Stomach (tissue), 9 donors: ENCODE data around the gene RSAD1. TPM values are rescaled to one million over a fixed set of nuclear protein-coding genes. Genes with fewer than 3 reads are reported as not detected.

Experiments
- DNase-seq, 2 donors: peaks; one replicate each; pipeline versions ENCODE4 v3.0.0 to v3.0.0-alpha.2; 2013 to 2019
- H3K27ac ChIP-seq, 5 donors: fragments of 200-600 bp in 4 of 5; sonication (generic) in 4 of 5; one replicate each; pipeline ENCODE4 v1.5.1; 2013 to 2019; ENCODE audit warnings: mild to moderate bottlenecking in 1 of 5, moderate library complexity in 1 of 5
- H3K27me3 ChIP-seq, 3 donors: fragments of 200-600 bp; sonication (generic); one replicate each; pipeline ENCODE4 v1.5.1; 2017 to 2019; ENCODE audit warnings: mixed run types in 1 of 3
- H3K36me3 ChIP-seq, 4 donors: fragments of 200-600 bp; sonication (generic); 1 replicate in 3 of 4; 2 replicates in 1 of 4; pipeline ENCODE4 v1.5.1; 2016 to 2019
- H3K4me1 ChIP-seq, 4 donors: fragments of 200-600 bp; sonication (generic); one replicate each; pipeline ENCODE4 v1.5.1; 2016 to 2019
- H3K4me3 ChIP-seq, 4 donors: fragments of 200-600 bp; sonication (generic) in 3 of 4; one replicate each; pipeline ENCODE4 v1.5.1; 2016 to 2019; ENCODE audit warnings: mild to moderate bottlenecking in 1 of 4
- H3K9me3 ChIP-seq, 4 donors: fragments of 200-600 bp; sonication (generic); one replicate each; pipeline ENCODE4 v1.5.1; 2016 to 2019
- EP300 ChIP-seq: sonication (generic); formaldehyde crosslinking; IDR thresholded peaks from one replicate; pipeline ENCODE4 v1.6.1; 2017; ENCODE audit warnings: antibody characterized with exemption
- POLR2A ChIP-seq, 4 donors: fragments of 450-650 bp; IDR thresholded peaks; one replicate each; pipeline ENCODE4 v1.6.1; 2016; ENCODE audit warnings: antibody characterized with exemption in 4 of 4, control low read depth in 2 of 4, mild to moderate bottlenecking in 1 of 4, moderate library complexity in 1 of 4
- POLR2AphosphoS5 ChIP-seq, 3 donors: sonication (generic); formaldehyde crosslinking; IDR thresholded peaks; one replicate each; pipeline ENCODE4 v1.6.1; 2016; ENCODE audit warnings: antibody characterized with exemption in 3 of 3
- WGBS, 5 donors: extraction: QIAGEN DNeasy Blood & Tissue Kit in 3 of 5; methylation state at CpG; one replicate each; pipeline versions ENCODE4 v1.1.5 to v1.1.7; 2013 to 2018; 5-methylcytosine and 5-hydroxymethylcytosine counted together
- intact Hi-C: fragments of 100-400 bp; cut with DNase I; formaldehyde crosslinking; loops from one replicate; pipeline ENCODE4 v1.15.1; 2023; ENCODE audit warnings: low total_unique reads
- polyA plus RNA-seq, 3 donors: library from polyadenylated mRNA; stranded (reverse); fragments of 200-250 nt; gene quantifications; one replicate each; pipeline ENCODE4 v1.2.3, GENCODE V29; 2013
- total RNA-seq, 5 donors: library from RNA; depleted of rRNA; stranded (reverse); fragments of >200 nt; gene quantifications; one replicate each; pipeline versions ENCODE4 v1.1.0 to v1.2.3, GENCODE V29; 2014 to 2016
- TF ChIP-seq, protein P1 (sequence below), 7 experiments: fragments of 450-650 bp in 4 of 7; fragments of 200-600 bp in 3 of 7; sonication (generic) in 3 of 7; IDR thresholded peaks; one replicate each; pipeline ENCODE4 v1.5.1; 2016 to 2019; ENCODE audit warnings: antibody characterized with exemption in 7 of 7, control low read depth in 2 of 7, mild to moderate bottlenecking in 1 of 7
- donor health status: healthy with polysubstance abuse.
- donor health status: Bipolar disorder and iron deficiency.
- donor health status: healthy.

The RSAD1 gene
- total and polyA plus RNA-seq, 8 donors, result 18.7 to 54.8 (median 26.3) TPM

DNA sequence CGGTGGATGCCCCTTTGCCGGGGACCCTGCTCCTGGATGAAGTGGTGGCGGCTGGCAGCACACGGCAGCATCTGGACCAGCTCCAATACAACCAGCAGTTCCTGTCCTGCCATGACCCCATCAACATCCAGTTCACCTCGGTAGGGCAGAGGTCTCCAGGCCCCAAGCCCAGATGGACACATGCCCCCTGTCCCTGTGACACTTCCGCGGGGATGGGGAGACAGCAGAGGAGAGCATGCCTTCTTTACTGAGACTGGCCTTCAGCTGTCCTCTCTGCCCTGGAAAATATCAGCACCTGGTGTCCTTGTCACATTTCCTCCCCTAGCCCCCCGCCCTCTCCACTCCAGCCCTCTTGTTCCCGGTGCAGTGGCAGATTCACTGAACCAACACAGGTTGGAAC is 16.2 kb upstream of the RSAD1 start:
- H3K4me3 ChIP-seq, result no peak overlapping the region
- peaks cover 0 to 46% (median 34%) of the 10 kb centered on the region in 4 donors for H3K36me3 ChIP-seq
- H3K4me1 ChIP-seq, result peaks cover 8 to 19% (median 15%) of the 10 kb centered on the region in 4 donors
- intact Hi-C loops, result no loop called here
- TF ChIP-seq POLR2A (IDR thresholded peaks at IDR 0.05) (no peak), POLR2AphosphoS5 (IDR thresholded peaks at IDR 0.05) (no peak), EP300 (no peak)
- TF ChIP-seq, protein P1, sequence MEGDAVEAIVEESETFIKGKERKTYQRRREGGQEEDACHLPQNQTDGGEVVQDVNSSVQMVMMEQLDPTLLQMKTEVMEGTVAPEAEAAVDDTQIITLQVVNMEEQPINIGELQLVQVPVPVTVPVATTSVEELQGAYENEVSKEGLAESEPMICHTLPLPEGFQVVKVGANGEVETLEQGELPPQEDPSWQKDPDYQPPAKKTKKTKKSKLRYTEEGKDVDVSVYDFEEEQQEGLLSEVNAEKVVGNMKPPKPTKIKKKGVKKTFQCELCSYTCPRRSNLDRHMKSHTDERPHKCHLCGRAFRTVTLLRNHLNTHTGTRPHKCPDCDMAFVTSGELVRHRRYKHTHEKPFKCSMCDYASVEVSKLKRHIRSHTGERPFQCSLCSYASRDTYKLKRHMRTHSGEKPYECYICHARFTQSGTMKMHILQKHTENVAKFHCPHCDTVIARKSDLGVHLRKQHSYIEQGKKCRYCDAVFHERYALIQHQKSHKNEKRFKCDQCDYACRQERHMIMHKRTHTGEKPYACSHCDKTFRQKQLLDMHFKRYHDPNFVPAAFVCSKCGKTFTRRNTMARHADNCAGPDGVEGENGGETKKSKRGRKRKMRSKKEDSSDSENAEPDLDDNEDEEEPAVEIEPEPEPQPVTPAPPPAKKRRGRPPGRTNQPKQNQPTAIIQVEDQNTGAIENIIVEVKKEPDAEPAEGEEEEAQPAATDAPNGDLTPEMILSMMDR (IDR thresholded peaks at IDR 0.05), result no peak
- H3K9me3 ChIP-seq, result no peaks in the 10 kb centered on the region
- 76 to 86% (median 77%) methylated on average over 4 to 9 of the region's 9 CpGs for WGBS, 5 donors
- H3K27ac ChIP-seq, result no peak overlapping the region
- no peak for DNase-seq
- H3K27me3 ChIP-seq, result peaks cover 0 to 10% (median 0%) of the 10 kb centered on the region in 3 donors

DNA sequence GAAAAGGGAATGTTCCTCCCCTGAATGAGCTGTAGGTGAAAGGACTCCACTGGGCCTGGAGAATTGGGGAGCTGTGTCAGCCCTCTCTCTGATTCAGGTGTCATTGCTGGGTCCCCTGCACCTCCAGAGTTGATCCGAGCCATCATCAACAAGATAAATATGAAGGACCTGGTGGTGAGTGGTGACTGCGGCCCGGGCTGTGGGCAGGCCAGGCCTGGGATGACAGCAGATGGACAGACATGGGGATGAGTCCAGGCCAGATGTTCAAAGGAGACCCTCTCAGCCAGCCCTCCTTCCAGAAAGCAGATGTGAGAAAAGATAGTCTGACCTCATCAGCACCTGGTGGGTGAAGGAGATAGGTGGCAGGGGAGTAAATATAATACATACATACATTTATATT is 14.5 kb upstream of the RSAD1 start:
- TF ChIP-seq EP300 (no peak), POLR2AphosphoS5 (IDR thresholded peaks at IDR 0.05) (no peak), POLR2A (IDR thresholded peaks at IDR 0.05) (no peak)
- TF ChIP-seq, protein P1 (IDR thresholded peaks at IDR 0.05), result no peak
- no peaks in the 10 kb centered on the region for H3K9me3 ChIP-seq
- no peak overlapping the region for H3K4me3 ChIP-seq
- no peak for DNase-seq
- peak overlapping the region in 1 of 5 donors; percentile 22 for H3K27ac ChIP-seq
- intact Hi-C loops, result no loop called here
- WGBS, 5 donors, result 88 to 96% (median 92%) methylated on average over 3 of the region's 3 CpGs
- peaks cover 0 to 26% (median 11%) of the 10 kb centered on the region in 3 donors for H3K27me3 ChIP-seq
- H3K36me3 ChIP-seq, result peaks cover 0 to 46% (median 34%) of the 10 kb centered on the region in 4 donors
- H3K4me1 ChIP-seq, result peaks cover 22 to 36% (median 30%) of the 10 kb centered on the region in 4 donors

DNA sequence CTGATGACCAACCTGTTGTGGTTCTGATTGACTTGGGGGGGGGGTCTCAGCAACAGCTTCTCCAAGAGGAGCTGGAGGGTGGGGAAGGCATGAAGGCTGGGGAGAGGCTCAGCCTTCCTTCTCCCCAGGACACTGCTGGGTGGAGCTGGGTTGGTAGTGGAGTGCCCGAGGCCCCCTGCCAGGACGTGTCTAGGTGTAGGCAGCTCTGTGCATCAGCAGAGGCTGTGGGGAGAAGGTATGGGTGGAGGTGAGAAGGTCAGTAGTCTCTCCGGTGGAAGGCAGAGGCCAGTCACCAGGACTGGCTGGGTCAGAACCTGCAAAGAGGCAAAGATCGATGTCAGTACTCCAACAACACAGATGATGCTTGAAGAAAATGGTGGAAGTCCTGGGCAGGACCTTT is 13.9 kb upstream of the RSAD1 start:
- no peak overlapping the region for H3K4me3 ChIP-seq
- peaks cover 0 to 33% (median 12%) of the 10 kb centered on the region in 3 donors for H3K27me3 ChIP-seq
- H3K4me1 ChIP-seq, result peaks cover 26 to 42% (median 36%) of the 10 kb centered on the region in 4 donors
- no peaks in the 10 kb centered on the region for H3K9me3 ChIP-seq
- peaks cover 0 to 46% (median 34%) of the 10 kb centered on the region in 4 donors for H3K36me3 ChIP-seq
- TF ChIP-seq EP300 (no peak), POLR2A (IDR thresholded peaks at IDR 0.05) (no peak), POLR2AphosphoS5 (IDR thresholded peaks at IDR 0.05) (no peak)
- TF ChIP-seq, protein P1 (IDR thresholded peaks at IDR 0.05), result no peak
- intact Hi-C loops, result no loop called here
- no peak overlapping the region for H3K27ac ChIP-seq
- 73 to 95% (median 76%) methylated on average over 4 of the region's 4 CpGs for WGBS, 5 donors
- DNase-seq, result no peak

DNA sequence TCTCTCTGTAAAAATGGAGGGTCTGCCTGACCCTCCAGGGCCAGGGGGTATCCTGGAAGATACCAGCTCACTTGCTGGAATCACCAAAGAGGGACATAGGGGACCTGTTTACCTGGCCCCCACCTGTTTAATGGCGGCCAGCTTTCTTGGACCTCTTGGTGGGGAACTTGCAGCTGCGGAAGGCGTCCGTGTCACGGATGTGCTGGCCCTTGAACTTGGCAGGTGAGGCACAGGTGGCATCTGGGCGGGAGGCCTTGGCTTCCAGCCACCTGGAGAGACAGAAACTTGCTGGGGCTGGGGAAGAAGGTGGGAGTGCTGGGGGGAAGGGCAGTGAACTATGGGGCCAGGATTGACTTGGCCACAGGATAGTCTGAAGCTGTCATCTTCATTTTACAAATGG is 13.5 kb upstream of the RSAD1 start:
- H3K27ac ChIP-seq, result no peak overlapping the region
- intact Hi-C loops, result no loop called here
- H3K4me3 ChIP-seq, result no peak overlapping the region
- H3K9me3 ChIP-seq, result no peaks in the 10 kb centered on the region
- H3K36me3 ChIP-seq, result peaks cover 0 to 46% (median 34%) of the 10 kb centered on the region in 4 donors
- H3K27me3 ChIP-seq, result peaks cover 0 to 35% (median 12%) of the 10 kb centered on the region in 3 donors
- no peak for TF ChIP-seq POLR2A (IDR thresholded peaks at IDR 0.05)
- no peak for TF ChIP-seq EP300
- TF ChIP-seq, protein P1 (IDR thresholded peaks at IDR 0.05), result no peak
- TF ChIP-seq POLR2AphosphoS5 (IDR thresholded peaks at IDR 0.05), result no peak
- 85 to 97% (median 91%) methylated on average over 6 of the region's 6 CpGs for whole genome bisulfite sequencing, 5 donors
- no peak for DNase-seq
- peaks cover 26 to 43% (median 36%) of the 10 kb centered on the region in 4 donors for H3K4me1 ChIP-seq
